Epithelial cell of prostate (primary cell): ENCODE data around the gene MYO5B.
"Not testable (repeated sequence)": the region's sequence is repeated elsewhere in the genome, so short reads cannot be mapped to it uniquely, and the experiment has no call there.

Experiments used
- DNase-seq: peaks from one replicate; pipeline ENCODE4 v3.0.0-alpha.2; 2011; ENCODE audit warnings: low read depth, low spot score
- H3K27ac ChIP-seq: fragments of 450-650 bp; 2 replicates; pipeline ENCODE4 v1.5.1; 2017; ENCODE audit warnings: mild to moderate bottlenecking

The MYO5B gene

DNA sequence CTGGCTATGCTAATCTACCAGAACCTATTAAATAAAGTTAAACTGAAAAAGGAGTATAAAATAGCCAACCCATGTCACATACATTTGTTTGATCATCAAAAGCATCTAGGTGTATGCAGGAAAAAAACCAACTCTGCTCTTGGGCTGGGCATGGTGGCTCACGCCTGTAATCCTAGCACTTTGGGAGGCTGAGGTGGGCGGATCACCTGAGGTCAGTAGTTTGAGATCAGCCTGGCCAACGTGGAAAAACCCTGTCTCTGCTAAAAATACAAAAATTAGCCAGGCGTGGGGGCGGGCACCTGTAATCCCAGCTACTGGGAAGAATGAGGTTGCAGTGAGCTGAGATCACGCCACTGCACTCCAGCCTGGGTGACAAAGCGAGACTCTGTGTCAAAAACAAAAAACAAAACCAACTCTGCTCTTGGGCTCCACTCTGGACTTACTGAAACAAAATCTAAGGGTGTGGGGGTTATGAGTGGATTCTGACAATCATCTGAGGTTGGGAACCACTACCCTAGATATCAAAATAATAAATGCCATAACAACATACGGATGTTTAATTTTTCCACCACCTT, 405.3 kb downstream of the MYO5B start:
- not testable (repeated sequence) for DNase-seq, H3K27ac ChIP-seq

DNA sequence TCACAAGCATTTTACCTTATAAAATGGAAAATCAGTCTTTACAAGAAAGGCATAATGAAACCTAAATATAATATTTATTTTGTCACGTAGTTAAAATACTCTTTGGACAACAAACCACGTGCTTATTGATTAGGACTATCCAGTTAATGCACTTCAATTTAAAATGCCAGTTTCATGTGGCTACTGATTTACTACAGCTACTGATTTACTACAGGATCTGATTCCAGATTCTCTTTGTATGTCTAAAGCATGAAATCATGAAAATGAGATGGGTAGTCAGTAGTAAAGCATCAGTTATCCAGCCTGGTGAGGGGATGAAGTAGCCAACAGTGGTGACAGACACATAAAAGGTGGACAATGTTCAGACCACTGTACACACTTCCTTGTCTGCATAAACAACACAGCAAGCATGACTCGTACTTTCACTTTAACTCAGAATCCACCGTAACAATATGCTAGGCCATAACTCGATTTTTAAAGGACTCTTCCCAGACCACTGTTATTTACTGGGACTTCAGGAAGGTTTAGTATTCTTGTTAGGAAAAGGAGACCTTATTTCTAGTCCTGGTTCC, 406.5 kb downstream of the MYO5B start:
- no peak overlapping the region for H3K27ac ChIP-seq
- no peak for DNase-seq

- no peak overlapping the region for H3K27ac ChIP-seq
- DNase-seq: no peak
Observed at GRCh38 chr18:49786019-49786720, 408.8 kb downstream of the MYO5B start.

DNA sequence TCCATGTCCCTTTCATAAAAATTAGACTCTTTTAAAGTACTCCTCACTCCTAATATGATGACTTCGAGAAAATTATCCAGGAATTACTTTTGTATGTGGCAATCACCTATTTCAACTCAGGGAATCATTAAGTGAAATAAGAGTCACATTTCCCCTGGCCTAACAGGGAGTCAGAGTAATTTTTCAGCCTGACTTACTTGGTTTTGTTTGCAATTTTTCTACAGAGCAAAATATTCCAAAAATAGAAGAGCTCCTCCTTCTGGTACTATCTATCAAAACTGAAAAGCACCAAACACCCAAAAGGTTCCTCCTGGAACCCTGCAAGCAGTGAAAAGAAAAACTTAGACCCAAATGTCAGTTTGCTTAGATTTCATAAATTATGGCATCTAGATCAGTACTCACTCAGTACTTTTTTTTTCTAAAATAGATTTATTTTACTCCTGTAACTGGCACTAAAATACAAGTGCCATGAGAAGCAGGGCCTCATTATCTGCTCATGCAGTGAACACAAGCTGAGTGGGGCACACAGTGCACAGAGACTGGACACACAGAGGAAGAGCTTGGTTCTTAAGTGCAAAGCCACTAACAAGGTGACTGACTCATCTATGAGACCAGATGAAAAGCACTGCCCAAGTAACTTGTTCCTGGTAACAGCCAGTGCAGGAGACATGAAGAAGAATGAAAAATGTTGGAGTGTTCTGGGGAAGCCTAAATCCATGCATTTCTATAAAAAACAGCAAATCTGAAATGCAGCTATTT, 410.3 kb downstream of the MYO5B start:
- H3K27ac ChIP-seq: no peak overlapping the region
- no peak for DNase-seq

DNA sequence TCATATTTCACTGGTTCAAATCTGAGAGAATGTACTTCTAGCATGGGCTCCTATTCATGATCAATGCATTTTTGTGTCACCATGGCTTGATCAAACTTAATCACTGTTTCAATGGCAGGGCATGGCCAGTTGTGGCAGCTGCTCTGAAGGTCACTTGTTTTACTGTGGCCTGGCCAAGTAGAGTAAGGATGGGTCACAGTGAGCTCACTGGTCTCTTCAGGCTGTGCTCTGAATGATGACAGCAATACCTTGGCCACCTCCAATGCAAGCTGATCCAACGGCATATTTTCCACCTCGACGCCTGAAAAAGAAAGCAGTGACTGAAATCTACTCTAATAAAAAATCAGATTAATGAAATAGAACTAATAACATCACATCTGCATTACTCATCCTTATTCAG, 411.3 kb downstream of the MYO5B start:
- not testable (repeated sequence) for H3K27ac ChIP-seq, DNase-seq

- H3K27ac ChIP-seq: no peak overlapping the region
- peak; percentile 14 for DNase-seq
Observed at GRCh38 chr18:49778826-49779465, 416.0 kb downstream of the MYO5B start.
